Upper lobe of left lung (tissue), 4 donors: ENCODE results near the gene POU5F2.

Source experiments
- CTCF ChIP-seq, 6 experiments: fragments of 450-650 bp in 4 of 6; fragments of 200-600 bp in 2 of 6; sonication (generic) in 2 of 6; IDR thresholded peaks; one replicate each; pipeline ENCODE4 v1.5.1; 2016 to 2019; ENCODE audit warnings: antibody characterized with exemption in 6 of 6
- EP300 ChIP-seq, 4 donors: sonication (generic); formaldehyde crosslinking; IDR thresholded peaks; one replicate each; pipeline ENCODE4 v1.5.1; 2017; ENCODE audit warnings: antibody characterized with exemption in 4 of 4, control low read depth in 2 of 4
- POLR2A ChIP-seq, 4 donors: fragments of 450-650 bp; IDR thresholded peaks; one replicate each; pipeline ENCODE4 v1.5.1; 2016 to 2017; ENCODE audit warnings: antibody characterized with exemption in 4 of 4, mild to moderate bottlenecking in 2 of 4
- POLR2AphosphoS5 ChIP-seq, 2 donors: sonication (generic); formaldehyde crosslinking; IDR thresholded peaks; one replicate each; pipeline ENCODE4 v1.5.1; 2017; ENCODE audit warnings: antibody characterized with exemption in 2 of 2

- TF ChIP-seq POLR2AphosphoS5 (IDR thresholded peaks at IDR 0.05), result no peak
- no peak for TF ChIP-seq EP300 (IDR thresholded peaks at IDR 0.05)
- TF ChIP-seq CTCF (IDR thresholded peaks at IDR 0.05), result no peak
- no peak for TF ChIP-seq POLR2A (IDR thresholded peaks at IDR 0.05)
These were observed 5.1 kb upstream of the POU5F2 start for GRCh38 chr5:93746406-93747056.
